HEK293 (cell line): Measurements from ENCODE around the gene RHOJ.

Experiments used
- HOXC10 ChIP-seq: sonication (generic); formaldehyde crosslinking; IDR thresholded peaks from 2 replicates; pipeline ENCODE4 v1.8.1; 2023; ENCODE audit warnings: mild to moderate bottlenecking, missing genetic modification reagents
- YY1 ChIP-seq: fragments of 450-650 bp; formaldehyde crosslinking; IDR thresholded peaks from 2 replicates; pipeline ENCODE4 v1.5.1; 2018; ENCODE audit warnings: missing biosample characterization, missing genetic modification characterization
- ZBTB1 ChIP-seq: fragments of 450-650 bp; formaldehyde crosslinking; IDR thresholded peaks from 2 replicates; pipeline ENCODE4 v1.5.1; 2016; ENCODE audit warnings: missing biosample characterization, missing genetic modification characterization
- ZBTB10 ChIP-seq: fragments of 450-650 bp; formaldehyde crosslinking; IDR thresholded peaks from 2 replicates; pipeline ENCODE4 v1.5.1; 2016; ENCODE audit warnings: missing biosample characterization, missing genetic modification characterization
- ZNF121 ChIP-seq: fragments of 450-650 bp; formaldehyde crosslinking; IDR thresholded peaks from 2 replicates; pipeline ENCODE4 v1.5.1; 2016; ENCODE audit warnings: missing biosample characterization, missing genetic modification characterization
- ZNF223 ChIP-seq: fragments of 450-650 bp; formaldehyde crosslinking; IDR thresholded peaks from 2 replicates; pipeline ENCODE4 v1.5.1; 2016; ENCODE audit warnings: missing biosample characterization, missing genetic modification characterization
- ZNF274 ChIP-seq, 2 experiments: fragments of 200-500 bp in 1 of 2; fragments of 450-650 bp in 1 of 2; sonication (Bioruptor generic) in 1 of 2; formaldehyde crosslinking in 1 of 2; IDR thresholded peaks; 2 replicates each; pipeline versions ENCODE4 v1.5.1 to v1.6.1; 2014 to 2016; ENCODE audit warnings: borderline replicate concordance in 1 of 2, inconsistent platforms in 1 of 2, low read length in 1 of 2, missing biosample characterization in 1 of 2, missing genetic modification characterization in 1 of 2
- ZNF549 ChIP-seq: fragments of 450-650 bp; IDR thresholded peaks from 2 replicates; pipeline ENCODE4 v1.5.1; 2018; ENCODE audit warnings: missing biosample characterization, missing genetic modification characterization, mild to moderate bottlenecking, inconsistent platforms, moderate library complexity
- ZNF768 ChIP-seq: fragments of 450-650 bp; formaldehyde crosslinking; IDR thresholded peaks from 2 replicates; pipeline ENCODE4 v1.5.1; 2018; ENCODE audit warnings: missing biosample characterization, mild to moderate bottlenecking, missing genetic modification characterization
- TF ChIP-seq, protein P1 (sequence below): fragments of 450-650 bp; formaldehyde crosslinking; IDR thresholded peaks from 2 replicates; pipeline ENCODE4 v1.5.1; 2016; ENCODE audit warnings: missing biosample characterization, missing genetic modification characterization
- TF ChIP-seq, protein P2 (sequence below): fragments of 450-650 bp; formaldehyde crosslinking; IDR thresholded peaks from 2 replicates; pipeline ENCODE4 v1.5.1; 2016; ENCODE audit warnings: missing biosample characterization, missing genetic modification characterization

DNA sequence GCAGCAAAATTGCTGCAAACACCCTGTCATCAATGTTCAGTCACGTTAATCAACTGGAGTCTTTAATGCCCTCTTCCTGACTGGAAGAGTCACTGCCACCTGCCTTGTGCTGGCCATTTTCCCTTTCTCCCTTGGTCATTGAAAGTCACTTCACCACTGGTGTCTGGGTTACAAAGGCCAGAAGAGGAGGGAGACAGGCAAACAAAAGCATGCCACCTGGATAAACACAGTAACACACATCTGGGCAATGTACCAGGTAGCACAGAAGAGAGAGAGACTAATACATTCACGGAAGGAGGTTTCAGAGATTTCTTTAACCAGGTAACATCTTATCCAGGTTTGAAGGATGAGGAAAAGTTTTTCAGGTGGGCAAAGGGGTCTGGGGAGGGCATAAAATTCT, 81.8 kb downstream of the RHOJ start:
- TF ChIP-seq, protein P1, sequence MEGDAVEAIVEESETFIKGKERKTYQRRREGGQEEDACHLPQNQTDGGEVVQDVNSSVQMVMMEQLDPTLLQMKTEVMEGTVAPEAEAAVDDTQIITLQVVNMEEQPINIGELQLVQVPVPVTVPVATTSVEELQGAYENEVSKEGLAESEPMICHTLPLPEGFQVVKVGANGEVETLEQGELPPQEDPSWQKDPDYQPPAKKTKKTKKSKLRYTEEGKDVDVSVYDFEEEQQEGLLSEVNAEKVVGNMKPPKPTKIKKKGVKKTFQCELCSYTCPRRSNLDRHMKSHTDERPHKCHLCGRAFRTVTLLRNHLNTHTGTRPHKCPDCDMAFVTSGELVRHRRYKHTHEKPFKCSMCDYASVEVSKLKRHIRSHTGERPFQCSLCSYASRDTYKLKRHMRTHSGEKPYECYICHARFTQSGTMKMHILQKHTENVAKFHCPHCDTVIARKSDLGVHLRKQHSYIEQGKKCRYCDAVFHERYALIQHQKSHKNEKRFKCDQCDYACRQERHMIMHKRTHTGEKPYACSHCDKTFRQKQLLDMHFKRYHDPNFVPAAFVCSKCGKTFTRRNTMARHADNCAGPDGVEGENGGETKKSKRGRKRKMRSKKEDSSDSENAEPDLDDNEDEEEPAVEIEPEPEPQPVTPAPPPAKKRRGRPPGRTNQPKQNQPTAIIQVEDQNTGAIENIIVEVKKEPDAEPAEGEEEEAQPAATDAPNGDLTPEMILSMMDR, result no peak
- TF ChIP-seq ZNF549 (tag by site-specific recombination), result no peak
- TF ChIP-seq HOXC10 (CRISPR knock-in tag), result no peak
- no peak for TF ChIP-seq ZNF274 (IDR thresholded peaks at IDR 0.05; ENCODE audit: low read length)
- no peak for TF ChIP-seq ZNF274 (tag by site-specific recombination; IDR thresholded peaks at IDR 0.05; ENCODE audit: borderline replicate concordance)
- TF ChIP-seq ZNF121, result no peak
- no peak for TF ChIP-seq ZBTB10
- TF ChIP-seq ZNF223 (tag by site-specific recombination), result no peak
- TF ChIP-seq, protein P2, sequence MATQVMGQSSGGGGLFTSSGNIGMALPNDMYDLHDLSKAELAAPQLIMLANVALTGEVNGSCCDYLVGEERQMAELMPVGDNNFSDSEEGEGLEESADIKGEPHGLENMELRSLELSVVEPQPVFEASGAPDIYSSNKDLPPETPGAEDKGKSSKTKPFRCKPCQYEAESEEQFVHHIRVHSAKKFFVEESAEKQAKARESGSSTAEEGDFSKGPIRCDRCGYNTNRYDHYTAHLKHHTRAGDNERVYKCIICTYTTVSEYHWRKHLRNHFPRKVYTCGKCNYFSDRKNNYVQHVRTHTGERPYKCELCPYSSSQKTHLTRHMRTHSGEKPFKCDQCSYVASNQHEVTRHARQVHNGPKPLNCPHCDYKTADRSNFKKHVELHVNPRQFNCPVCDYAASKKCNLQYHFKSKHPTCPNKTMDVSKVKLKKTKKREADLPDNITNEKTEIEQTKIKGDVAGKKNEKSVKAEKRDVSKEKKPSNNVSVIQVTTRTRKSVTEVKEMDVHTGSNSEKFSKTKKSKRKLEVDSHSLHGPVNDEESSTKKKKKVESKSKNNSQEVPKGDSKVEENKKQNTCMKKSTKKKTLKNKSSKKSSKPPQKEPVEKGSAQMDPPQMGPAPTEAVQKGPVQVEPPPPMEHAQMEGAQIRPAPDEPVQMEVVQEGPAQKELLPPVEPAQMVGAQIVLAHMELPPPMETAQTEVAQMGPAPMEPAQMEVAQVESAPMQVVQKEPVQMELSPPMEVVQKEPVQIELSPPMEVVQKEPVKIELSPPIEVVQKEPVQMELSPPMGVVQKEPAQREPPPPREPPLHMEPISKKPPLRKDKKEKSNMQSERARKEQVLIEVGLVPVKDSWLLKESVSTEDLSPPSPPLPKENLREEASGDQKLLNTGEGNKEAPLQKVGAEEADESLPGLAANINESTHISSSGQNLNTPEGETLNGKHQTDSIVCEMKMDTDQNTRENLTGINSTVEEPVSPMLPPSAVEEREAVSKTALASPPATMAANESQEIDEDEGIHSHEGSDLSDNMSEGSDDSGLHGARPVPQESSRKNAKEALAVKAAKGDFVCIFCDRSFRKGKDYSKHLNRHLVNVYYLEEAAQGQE (tag by site-specific recombination), result no peak
- TF ChIP-seq ZNF768 (tag by site-specific recombination), result no peak
- TF ChIP-seq YY1 (tag by site-specific recombination), result no peak
- TF ChIP-seq ZBTB1, result no peak
